AG10803 (cell line): Measurements from ENCODE around the gene AGER.

Experiments
- DNase-seq: peaks from one replicate; pipeline ENCODE4 v3.0.0; 2010; ENCODE audit warnings: low read depth
- H3K4me3 ChIP-seq: 2 replicates; pipeline ENCODE4 v1.5.1; 2011; ENCODE audit warnings: mild to moderate bottlenecking, low read length, control low read depth
- CTCF ChIP-seq: conservative IDR thresholded peaks from 2 replicates; pipeline ENCODE4 v1.5.1; 2011; ENCODE audit warnings: mild to moderate bottlenecking, low read length, control low read depth, inconsistent platforms

The AGER gene

GRCh38 chr6:32192608-32193039 lies 8.6 kb upstream of the AGER start, which contains the start of gene GPSM3:
GPSM3 (minus strand) TSS chr6:32192643; CDS start chr6:32192513, 130 bp downstream.
- peak within 1 kb of the TSS; percentile 27 for H3K4me3 ChIP-seq
- peak; percentile 42 for DNase-seq
- TF ChIP-seq CTCF: no peak

- TF ChIP-seq CTCF: no peak
- H3K4me3 ChIP-seq: peak overlapping the region; percentile 9; the same call in 1 of the 2 replicates
- DNase-seq: no peak
These were observed 7.9 kb upstream of the AGER start for GRCh38 chr6:32191696-32192607.

GRCh38 chr6:32190911-32191677 lies 7.0 kb upstream of the AGER start:
- H3K4me3 ChIP-seq: no peak overlapping the region
- DNase-seq: no peak
- no peak for TF ChIP-seq CTCF

GRCh38 chr6:32190054-32190851 lies 6.2 kb upstream of the AGER start, which contains the start of gene PBX2:
PBX2 (minus strand) TSS chr6:32190202; CDS start chr6:32189915, 287 bp downstream.
- H3K4me3 ChIP-seq: peak within 1 kb of the TSS; percentile 79
- peak; percentile 90 for DNase-seq
- no peak for TF ChIP-seq CTCF

GRCh38 chr6:32189742-32190053 lies 5.6 kb upstream of the AGER start:
- TF ChIP-seq CTCF: no peak
- H3K4me3 ChIP-seq: peak overlapping the region; percentile 79
- no peak for DNase-seq

GRCh38 chr6:32189069-32189741 lies 5.2 kb upstream of the AGER start:
- DNase-seq: no peak
- peak overlapping the region; percentile 79 for H3K4me3 ChIP-seq
- TF ChIP-seq CTCF: no peak
